Activated CD4-positive, alpha-beta T cell treated with anti-CD3 and anti-CD28 coated beads for 4 hours (primary cell): ENCODE measurements around the gene MAP1B.

Experiments
- DNase-seq, 2 donors: peaks; one replicate each; pipeline ENCODE4 v3.0.0-alpha.2; 2020

MAP1B gene

GRCh38 chr5:72134226-72134899, 27.1 kb downstream of the MAP1B start:
- DNase-seq, result no peak

DNA sequence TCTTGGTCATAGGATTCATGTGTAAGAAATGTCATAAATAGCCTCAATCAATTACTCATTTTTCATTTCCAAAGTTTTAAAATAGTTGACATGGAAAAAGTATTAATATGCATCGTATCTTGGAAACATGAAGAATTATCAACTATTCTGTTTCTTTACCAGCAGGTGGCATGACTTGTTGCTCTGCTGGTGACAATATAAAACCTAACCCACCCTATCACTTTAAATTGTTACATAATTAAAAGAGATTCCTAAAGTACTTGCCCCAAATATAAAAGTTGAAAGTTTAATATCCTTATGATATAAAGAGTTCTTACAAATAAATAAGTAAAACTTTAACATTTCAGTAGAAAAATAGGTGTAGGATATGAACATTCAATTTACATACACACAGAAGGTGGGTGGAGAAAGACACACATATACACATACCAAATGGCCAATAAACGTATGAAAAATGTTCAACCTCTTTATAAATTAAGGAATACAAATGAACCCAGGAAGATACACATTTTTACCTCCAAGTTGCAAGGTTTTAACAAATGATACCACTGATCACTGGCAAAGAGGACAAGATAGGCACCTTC, 30.6 kb downstream of the MAP1B start:
- no peak for DNase-seq

DNA sequence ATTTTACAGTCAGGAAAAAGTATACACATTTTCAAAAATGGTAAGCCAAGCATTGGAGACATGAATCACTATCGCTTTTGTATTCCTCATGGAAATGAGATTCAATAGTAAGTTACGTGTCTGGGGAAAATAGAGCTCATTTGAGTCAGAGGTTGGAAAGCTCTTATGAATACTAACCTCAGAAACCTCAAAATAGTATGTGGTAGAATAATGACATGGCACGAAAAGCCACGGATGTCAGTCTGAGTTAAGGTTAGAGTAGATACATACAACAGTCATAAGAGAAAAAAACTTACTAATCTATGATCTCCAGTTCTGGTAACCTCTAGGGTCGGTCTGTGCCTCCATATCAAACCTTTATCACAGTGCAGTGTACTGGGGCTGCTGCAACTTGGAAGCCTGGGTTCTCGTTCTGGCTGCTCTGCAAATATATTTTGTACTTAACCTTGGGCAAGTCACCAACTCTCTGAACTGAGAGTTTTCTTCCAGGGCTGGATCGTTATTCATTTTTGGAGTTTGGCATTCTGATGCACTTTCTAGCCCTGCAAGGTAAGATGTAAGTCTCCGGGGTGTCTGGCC, 31.8 kb downstream of the MAP1B start:
- DNase-seq, result no peak

- no peak for DNase-seq
Observed at GRCh38 chr5:72140711-72141110, 33.4 kb downstream of the MAP1B start.

DNA sequence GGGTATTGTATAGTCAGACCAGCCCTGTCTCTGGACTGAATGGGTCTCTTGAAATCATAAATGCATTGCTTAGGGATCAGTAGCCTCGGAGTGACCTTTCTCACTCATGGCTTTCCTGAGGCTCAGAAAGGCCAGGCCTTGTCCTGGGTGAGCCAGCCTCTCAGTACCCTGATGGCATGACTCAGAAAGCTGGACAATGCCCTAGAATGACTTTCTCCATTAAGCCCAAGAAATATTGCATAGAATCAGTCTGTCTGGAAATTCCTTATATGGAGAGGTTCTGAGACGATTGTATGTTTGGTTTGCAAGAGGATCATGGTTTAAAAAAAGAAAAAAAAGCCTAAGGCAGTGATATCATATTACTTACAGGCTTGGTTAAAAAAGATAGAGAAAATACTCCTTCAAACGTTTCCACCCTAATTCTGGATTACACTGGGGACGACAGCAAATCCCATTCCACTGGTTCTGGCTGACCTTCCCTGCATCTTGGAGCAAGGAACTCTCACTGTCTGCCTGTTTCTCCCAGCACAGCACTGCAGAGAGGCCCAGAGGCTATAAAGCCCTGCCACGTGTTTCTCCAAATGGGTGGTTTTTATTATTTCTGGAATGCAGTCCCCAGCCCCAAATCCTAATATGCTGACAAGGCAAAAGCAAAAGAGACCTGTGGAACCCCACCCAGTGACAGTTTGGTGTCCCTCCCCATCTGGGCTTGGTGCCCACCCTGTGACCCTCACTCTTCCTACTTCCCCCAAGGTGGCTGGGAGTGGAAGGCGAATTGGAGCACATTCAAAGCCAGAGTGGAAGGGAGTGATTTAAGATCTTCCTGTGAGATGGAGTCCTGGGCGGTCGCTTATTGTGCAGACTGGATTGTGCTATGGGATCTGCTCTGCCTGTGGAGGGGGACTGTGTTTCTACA, 34.4 kb downstream of the MAP1B start:
- no peak for DNase-seq

DNA sequence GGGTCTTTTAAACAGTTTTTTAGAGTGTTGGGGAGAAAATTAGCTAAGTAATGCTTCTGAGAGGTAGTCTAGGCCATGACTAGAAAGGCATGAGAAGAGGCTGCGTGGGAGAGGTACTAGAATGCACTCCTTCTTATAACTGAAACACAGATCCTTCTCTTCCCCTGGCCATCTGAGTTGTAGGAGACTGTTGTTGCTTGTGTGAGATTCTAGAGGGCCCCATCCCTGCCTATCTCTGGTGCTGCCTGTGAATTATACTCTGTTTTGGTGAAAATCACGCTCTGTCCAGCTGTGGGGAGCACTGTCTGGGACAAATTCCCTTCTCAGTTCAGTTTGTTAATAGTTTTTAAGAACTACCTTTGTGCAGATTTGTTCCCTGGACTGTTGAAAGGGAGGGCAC, 37.5 kb downstream of the MAP1B start:
- no peak for DNase-seq

DNA sequence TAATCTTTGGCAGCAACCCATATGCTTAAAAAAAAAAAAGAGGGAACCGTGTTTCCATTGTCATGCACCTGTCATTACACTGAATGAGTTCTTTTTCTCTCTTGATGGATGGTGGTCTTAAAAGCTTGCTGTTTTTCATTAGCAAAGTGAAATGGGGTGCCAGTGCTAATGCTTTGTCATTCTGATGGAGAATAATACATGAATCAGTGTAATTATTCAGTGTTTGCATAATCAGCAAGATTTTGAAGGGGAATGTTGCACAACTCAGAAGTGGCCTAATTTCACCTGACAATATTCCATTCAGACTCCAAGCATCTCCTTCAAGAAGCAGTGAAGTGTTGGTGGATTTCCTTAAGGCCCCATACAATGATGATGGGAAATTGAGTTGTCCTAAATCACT, 38.1 kb downstream of the MAP1B start:
- DNase-seq, result no peak

GRCh38 chr5:72146056-72146455, 38.8 kb downstream of the MAP1B start:
- no peak for DNase-seq

DNA sequence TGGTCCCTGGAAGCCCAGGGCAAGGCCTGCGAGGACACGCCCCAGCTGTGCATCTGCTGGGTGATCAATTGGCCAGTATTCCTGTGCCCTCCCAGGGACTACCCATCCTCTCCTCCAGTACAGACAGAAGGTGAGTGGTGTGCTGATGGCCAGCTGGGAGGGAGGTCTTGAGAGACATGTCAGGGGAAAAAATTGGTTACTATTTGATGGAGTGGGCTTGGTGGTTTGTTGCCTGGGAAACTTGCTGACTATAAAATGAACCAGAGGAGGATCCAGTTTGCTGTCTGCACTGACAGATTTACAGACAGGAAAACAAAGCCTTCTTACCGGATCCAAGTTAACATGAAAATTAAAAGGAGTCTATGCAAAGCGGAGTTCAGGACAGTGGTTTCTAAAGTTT, 40.3 kb downstream of the MAP1B start:
- no peak for DNase-seq

DNA sequence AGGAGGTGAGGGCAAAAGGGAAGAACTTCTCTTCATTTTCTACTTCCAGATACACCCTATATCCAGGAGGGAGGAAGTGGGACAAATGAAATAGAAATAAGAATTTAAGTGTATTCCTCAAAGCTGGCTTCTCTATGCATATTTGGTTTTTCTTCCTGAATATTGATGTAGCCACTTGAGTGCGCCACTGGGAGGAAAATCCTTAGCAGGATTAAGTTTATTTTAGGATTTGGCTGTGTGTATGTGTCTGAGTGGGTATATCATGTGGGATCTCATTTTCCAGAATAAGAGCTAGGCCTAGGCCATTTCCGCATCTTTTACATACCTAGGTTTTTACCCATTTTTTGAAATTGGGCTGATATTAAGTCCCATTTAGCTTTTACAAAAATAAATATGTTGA, 42.5 kb downstream of the MAP1B start:
- DNase-seq, result no peak

- no peak for DNase-seq
Observed at GRCh38 chr5:72151169-72151568, 43.9 kb downstream of the MAP1B start.

DNA sequence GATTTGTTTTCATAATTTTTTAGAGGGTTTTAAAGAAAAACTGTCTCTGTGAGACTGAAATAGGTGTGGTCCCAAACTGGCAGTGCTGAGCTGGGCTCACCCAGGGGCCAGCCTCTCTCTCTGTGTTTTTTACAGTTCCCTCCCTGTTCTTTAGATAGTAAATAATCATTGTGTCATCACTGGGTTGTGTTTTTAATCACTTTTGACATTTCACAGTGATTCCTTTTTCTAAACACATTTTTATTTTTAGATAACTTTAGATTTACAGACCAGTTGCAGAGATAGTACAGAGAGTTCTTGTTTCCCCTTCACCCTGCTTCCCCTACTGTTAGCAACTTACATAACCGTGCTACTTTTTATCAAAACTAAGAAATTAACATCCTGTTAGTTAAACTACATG, 44.4 kb downstream of the MAP1B start:
- no peak for DNase-seq

DNA sequence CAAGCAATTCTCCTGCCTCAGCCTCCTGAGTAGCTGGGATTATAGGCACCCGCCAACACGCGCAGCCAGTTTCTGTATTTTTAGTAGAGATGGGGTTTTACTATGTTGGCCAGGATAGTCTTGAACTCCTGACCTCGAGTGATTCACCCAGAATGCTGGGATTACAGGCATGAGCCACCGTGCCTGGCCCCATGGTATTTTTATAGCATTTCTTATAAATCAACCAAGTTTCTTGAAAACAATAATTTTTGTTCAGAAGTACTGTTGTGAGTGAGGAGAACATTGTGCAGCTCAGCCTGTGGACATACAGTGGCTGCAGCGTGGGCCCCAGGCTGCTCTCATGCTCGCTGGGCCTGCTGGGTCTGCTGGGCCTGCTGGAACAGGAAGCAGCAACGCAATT, 45.3 kb downstream of the MAP1B start:
- DNase-seq, result no peak

DNA sequence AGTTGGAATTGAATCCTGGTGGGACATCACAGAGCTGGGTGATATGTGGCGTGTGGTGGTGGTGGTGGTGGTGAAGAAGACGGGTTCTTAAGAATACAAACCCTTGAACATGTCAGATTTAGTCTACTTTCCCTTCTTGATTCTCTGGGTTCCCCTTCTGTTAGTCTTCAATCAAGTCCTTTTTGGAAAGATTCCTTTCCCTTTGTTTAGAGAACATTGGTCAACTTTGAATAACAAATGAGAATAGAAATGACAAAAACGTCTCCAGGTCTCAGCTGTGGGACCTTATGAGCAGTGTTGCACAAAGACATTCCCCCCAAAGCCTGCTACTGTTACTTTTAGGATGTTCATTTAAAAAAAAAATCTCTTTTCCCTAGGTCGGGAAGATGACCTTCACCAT, 46.3 kb downstream of the MAP1B start:
- DNase-seq, result no peak

DNA sequence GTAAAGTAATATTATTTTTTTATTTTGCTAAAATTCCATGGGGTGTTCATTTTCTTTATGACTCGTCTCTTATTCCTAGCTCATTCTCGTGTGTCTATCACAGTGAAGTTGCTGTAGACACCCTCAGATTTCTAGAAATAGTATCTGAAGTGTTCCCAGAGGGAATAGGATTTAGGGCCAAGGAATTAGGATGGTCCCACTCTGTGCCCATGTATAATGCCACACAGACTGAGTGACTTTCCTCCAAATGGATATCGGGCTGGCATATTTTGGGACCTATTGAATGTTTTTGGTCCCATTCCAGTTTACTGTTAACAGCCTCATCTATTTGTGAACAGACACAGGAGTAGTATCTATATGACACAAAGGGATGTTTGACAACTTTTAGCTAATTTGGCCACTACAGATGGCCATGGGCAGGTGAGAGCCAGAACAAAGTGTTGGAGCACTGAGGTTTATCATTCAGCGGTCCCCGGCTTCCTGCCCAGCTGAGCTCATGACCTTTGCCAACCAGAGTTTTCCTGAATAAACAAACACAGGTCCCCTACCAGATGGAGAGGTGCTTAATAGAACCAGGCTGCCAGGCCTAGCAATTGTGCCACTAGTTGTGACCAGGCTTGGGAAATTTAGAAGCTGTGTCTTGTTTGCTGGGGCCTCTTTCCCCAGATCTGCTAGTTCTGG, 46.9 kb downstream of the MAP1B start:
- DNase-seq, result no peak

GRCh38 chr5:72156946-72157624, 49.8 kb downstream of the MAP1B start:
- DNase-seq, result no peak

- no peak for DNase-seq
Observed at GRCh38 chr5:72157625-72157962, 50.3 kb downstream of the MAP1B start.

DNA sequence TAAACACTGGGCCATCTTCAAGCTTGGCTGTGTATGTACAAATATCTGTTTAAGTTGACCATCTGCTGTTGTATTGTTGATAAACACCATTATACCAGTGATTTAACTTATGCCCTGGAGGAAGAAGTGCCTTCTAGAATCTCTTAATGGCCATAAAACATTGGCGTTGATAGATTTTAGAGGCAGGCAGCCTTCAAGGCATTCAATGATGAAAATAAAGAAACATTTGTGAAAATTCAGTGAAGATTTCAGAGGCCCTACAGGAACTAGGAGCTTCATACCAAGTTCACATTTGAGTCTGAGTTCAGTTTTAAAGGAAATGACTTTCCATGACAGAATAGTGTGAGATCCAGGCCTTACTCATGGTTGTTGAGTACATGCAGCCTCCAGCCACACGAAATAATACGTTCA, 52.2 kb downstream of the MAP1B start:
- no peak for DNase-seq

- no peak for DNase-seq
Observed at GRCh38 chr5:72160329-72160728, 53.1 kb downstream of the MAP1B start.

DNA sequence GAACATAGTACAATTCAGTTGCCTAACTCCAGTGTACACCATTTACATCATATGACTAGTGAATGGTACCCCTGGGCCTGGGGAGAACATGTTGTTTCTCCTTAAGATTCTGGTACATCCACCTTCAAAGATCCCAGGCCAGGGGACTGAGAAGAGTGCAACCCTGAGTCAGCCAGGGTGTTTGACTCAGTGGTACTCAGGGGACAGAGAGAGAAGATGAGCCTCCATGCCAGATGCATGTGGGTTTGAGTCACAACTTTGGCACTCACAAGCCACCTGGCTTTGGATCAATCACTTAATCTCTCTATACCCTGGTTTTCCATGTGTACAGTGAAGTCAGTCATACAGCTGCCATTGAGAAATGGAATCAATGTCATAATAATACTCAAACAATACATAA, 53.7 kb downstream of the MAP1B start:
- no peak for DNase-seq

- no peak for DNase-seq
Observed at GRCh38 chr5:72161951-72162350, 54.7 kb downstream of the MAP1B start.

DNA sequence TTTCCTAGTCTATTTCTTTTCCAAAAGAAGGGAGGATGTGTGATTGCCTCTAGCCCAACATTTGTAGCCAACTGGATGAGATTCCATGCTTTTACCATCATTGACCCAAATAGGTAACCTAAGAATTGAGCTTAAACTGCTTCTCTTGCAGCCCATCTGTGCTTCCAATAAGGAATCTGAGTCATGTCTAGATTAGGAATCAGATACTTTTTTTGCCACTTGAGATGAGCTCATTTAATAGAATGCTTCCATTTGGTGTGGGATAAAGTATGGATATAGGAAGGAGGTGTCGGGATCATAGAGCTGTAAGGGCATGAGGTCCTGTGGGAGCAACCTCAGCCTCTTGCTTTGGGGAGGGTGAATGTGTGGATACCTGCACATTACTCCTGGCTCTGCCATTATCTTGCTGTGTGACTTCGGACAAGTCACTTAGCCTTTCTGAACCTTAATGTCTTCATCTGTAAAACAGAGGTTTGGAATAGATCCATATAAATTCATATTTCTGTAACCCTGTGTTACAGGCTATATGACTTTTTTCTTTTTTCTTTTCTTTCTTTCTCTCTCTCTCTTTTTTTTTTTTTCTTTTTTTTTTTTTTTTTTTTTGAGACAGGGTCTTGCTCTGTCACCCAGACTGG, 56.2 kb downstream of the MAP1B start:
- DNase-seq, result no peak
